Immature natural killer cell (primary cell): ENCODE results near the gene FOXO1. TPM values are rescaled to one million over a fixed set of nuclear protein-coding genes. Genes with fewer than 3 reads are reported as not detected.

Experiments used
- DNase-seq, 3 donors: peaks; one replicate each; pipeline ENCODE4 v3.0.0; 2022; ENCODE audit warnings: mixed read lengths in 1 of 3
- H3K27ac Mint-ChIP-seq, 6 donors: one replicate each; pipeline ENCODE4 v1.8.0; 2020; ENCODE audit warnings: mixed read lengths in 6 of 6, mild to moderate bottlenecking in 5 of 6, inconsistent platforms in 4 of 6, moderate library complexity in 3 of 6
- H3K27me3 Mint-ChIP-seq, 3 donors: one replicate each; pipeline ENCODE4 v1.8.0; 2020 to 2021; ENCODE audit warnings: low read depth in 3 of 3, mild to moderate bottlenecking in 3 of 3, mixed read lengths in 3 of 3, moderate library complexity in 3 of 3, inconsistent platforms in 1 of 3
- H3K36me3 Mint-ChIP-seq, 3 donors: one replicate each; pipeline ENCODE4 v1.8.0; 2020; ENCODE audit warnings: mixed read lengths in 3 of 3, inconsistent platforms in 2 of 3, mild to moderate bottlenecking in 2 of 3
- H3K4me1 Mint-ChIP-seq, 2 donors: one replicate each; pipeline ENCODE4 v1.8.0; 2020; ENCODE audit warnings: inconsistent platforms in 2 of 2, mild to moderate bottlenecking in 2 of 2, mixed read lengths in 2 of 2, moderate library complexity in 1 of 2
- H3K4me3 Mint-ChIP-seq, 5 donors: one replicate each; pipeline ENCODE4 v1.8.0; 2020; ENCODE audit warnings: mild to moderate bottlenecking in 5 of 5, mixed read lengths in 5 of 5, inconsistent platforms in 3 of 5, moderate library complexity in 3 of 5
- H3K9me3 Mint-ChIP-seq, 6 donors: one replicate each; pipeline ENCODE4 v1.8.0; 2020; ENCODE audit warnings: mild to moderate bottlenecking in 6 of 6, mixed read lengths in 6 of 6, inconsistent platforms in 4 of 6, moderate library complexity in 3 of 6
- polyA plus RNA-seq, 3 donors: library from polyadenylated mRNA; unstranded; fragments of 300-500 nt; fragmentation: Illumina TruSeq; gene quantifications; one replicate each; pipeline ENCODE4 v1.2.3, GENCODE V29; 2021

FOXO1 gene
- polyA plus RNA-seq, 3 donors from 2014 or later = 4.5 to 15.6 (median 12.5) TPM

DNA sequence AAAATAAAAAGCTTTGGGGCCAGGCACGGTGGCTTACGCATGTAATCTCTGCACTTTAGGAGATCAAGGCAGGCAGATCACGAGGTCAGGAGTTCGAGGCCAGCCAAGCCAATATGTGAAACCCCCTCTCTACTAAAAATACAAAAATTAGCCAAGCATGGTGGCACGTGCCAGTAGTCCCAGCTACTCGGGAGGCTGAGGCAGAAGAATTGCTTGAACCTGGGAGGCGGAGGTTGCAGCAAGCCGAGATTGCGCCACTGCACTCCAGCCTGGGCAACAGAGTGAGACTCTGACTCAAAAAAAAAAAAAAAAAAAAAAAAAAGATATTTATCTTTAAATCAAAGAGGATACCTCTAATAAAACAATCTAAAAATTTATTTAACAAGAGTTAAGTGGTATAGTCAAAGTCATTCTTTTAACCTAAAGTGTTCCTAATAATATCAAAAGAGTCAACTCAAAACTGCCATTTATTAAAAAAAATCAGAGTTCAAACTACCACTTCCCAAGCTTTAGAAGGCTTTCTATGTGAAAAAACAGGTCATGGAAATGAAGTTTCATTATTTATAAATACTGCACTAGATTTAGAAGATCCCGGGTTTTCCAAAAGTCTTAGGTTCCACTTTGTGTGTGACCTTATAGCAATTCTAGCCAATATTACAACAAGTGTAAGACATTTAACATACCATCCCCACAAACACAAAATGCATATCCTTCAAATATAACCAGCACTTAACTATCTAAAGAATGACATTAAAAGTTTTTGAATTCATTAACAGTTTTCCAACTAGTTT is 4.4 kb downstream of the FOXO1 start:
- peaks cover 10 to 17% (median 16%) of the 10 kb centered on the region in 3 donors for H3K27me3 Mint-ChIP-seq
- peaks cover 36% of the 10 kb centered on the region in 2 donors for H3K4me1 Mint-ChIP-seq
- H3K36me3 Mint-ChIP-seq = peaks cover 0 to 4% (median 0%) of the 10 kb centered on the region in 3 donors
- no peak for DNase-seq
- H3K9me3 Mint-ChIP-seq = no peaks in the 10 kb centered on the region
- H3K27ac Mint-ChIP-seq = peak overlapping the region in 4 of 6 donors; percentile 12 to 75 (median 22)
- peak overlapping the region in 4 of 5 donors; percentile 9 to 54 (median 38) for H3K4me3 Mint-ChIP-seq

DNA sequence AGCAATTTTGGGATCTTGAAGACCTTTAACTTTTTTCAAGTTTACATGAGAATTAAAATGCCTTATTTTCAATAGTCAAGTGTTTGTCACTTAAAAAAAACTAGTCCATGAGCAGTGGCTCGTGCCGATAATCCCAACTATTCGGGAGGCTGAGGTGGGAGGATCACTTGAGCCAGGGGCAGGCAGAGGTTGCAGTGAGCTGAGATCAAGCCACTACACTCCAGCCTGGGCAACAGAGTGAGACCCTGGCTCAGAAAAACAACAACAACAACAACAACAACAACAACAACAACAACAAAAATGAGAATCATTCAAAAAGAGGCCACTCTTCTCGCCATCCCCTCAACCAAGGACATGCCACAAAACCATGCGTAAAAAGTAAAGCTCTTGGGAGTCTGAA is 5.7 kb downstream of the FOXO1 start:
- H3K4me1 Mint-ChIP-seq = peaks cover 36 to 42% of the 10 kb centered on the region in 2 donors
- no peak overlapping the region for H3K27ac Mint-ChIP-seq
- no peaks in the 10 kb centered on the region for H3K9me3 Mint-ChIP-seq
- H3K4me3 Mint-ChIP-seq = no peak overlapping the region
- H3K36me3 Mint-ChIP-seq = peaks cover 0 to 4% (median 0%) of the 10 kb centered on the region in 3 donors
- H3K27me3 Mint-ChIP-seq = peaks cover 7 to 15% (median 15%) of the 10 kb centered on the region in 3 donors
- DNase-seq = no peak

DNA sequence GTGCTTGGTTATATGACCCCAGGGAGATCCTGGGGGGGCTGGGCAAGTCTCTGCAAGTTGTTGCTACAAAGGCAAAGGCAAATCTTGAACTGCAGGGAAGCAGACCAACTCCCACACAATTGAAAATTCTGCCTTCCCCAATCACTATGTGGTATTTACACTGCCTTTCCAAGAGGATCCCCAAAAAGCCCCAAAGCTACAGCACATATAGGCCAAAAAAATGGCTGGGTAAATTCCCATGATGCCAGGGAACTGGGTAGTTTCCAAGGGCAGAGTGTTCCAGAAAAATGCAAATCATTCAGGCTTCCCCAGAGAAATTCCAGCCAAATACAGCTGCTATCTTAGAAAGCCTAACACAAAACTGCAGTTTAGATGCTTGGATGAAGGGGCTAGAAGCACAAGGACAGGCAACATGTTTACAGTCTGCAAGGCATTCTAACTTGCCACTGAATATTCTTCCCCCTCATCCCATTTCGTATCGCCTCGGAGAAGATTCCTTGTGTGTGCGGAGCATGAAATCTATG is 6.2 kb downstream of the FOXO1 start:
- H3K27ac Mint-ChIP-seq = no peak overlapping the region
- H3K27me3 Mint-ChIP-seq = peaks cover 7 to 11% (median 11%) of the 10 kb centered on the region in 3 donors
- H3K36me3 Mint-ChIP-seq = peaks cover 0 to 4% (median 0%) of the 10 kb centered on the region in 3 donors
- DNase-seq = no peak
- peaks cover 37 to 45% of the 10 kb centered on the region in 2 donors for H3K4me1 Mint-ChIP-seq
- H3K4me3 Mint-ChIP-seq = no peak overlapping the region
- no peaks in the 10 kb centered on the region for H3K9me3 Mint-ChIP-seq

DNA sequence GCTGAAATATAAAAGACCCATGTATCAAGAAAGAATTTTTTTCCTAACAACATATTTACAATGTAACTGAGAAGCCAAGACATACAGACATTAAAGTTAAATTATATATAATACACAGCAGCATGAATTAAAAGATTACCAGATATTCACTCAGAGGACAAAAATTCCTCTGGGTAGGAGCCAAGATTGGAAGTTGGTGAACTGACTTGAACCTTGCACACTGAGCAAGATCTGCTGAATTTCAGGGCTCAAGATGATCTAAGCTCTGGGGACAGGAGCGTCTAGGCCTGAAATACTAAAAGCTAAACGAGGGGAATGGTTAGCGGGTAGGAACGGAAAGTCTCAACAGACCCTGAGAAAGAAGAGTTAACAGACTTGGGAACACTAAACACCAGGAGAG is 8.5 kb downstream of the FOXO1 start:
- Mint-ChIP-seq H3K36me3 (peaks cover 0 to 4% (median 0%) of the 10 kb centered on the region in 3 donors), H3K4me3 (no peak overlapping the region), H3K27me3 (peaks cover 3 to 4% (median 3%) of the 10 kb centered on the region in 3 donors), H3K4me1 (peaks cover 42 to 56% of the 10 kb centered on the region in 2 donors), H3K9me3 (no peaks in the 10 kb centered on the region), H3K27ac (no peak overlapping the region)
- DNase-seq = no peak

DNA sequence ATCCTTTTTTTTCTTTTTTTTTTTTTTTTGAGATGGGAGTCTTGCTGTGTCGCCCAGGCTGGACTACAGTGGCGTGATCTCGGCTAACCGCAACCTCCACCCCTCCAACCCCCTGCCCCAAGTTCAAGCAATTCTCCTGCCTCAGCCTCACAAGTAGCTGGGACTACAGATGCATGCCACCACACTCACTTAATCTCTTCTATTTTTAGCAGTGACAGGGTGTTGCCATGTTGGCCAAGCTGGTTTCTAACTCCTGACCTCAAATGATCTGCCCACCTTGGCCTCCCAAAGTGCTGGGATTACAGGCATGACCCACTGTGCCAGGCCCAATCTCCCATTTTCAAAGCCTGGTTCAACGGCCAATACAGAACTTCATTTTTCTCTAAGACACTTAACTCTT is 9.1 kb downstream of the FOXO1 start:
- no peaks in the 10 kb centered on the region for H3K9me3 Mint-ChIP-seq
- no peak overlapping the region for H3K4me3 Mint-ChIP-seq
- peaks cover 0 to 4% (median 0%) of the 10 kb centered on the region in 3 donors for H3K36me3 Mint-ChIP-seq
- no peak for DNase-seq
- peaks cover 3 to 4% (median 3%) of the 10 kb centered on the region in 3 donors for H3K27me3 Mint-ChIP-seq
- no peak overlapping the region for H3K27ac Mint-ChIP-seq
- peaks cover 42 to 56% of the 10 kb centered on the region in 2 donors for H3K4me1 Mint-ChIP-seq

DNA sequence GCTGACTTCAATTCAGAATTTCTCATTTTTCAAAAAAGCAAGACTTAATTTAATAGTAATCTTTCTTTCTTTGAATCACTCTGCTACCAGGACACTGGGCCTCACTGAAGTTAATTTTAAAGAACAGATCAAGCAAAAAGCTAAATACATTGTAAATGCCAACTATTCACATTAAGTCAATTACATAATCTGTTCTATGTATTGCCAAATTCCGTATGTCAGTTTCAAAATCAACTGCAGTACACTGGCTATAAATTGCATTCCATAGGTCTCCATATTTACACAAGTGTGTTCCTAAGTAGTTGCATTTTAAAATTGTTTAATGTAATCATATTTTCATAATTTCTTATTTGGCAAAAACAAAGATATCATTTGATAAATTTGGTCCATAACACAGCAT is 10.1 kb downstream of the FOXO1 start:
- no peak overlapping the region for H3K4me3 Mint-ChIP-seq
- peaks cover 47 to 63% of the 10 kb centered on the region in 2 donors for H3K4me1 Mint-ChIP-seq

DNA sequence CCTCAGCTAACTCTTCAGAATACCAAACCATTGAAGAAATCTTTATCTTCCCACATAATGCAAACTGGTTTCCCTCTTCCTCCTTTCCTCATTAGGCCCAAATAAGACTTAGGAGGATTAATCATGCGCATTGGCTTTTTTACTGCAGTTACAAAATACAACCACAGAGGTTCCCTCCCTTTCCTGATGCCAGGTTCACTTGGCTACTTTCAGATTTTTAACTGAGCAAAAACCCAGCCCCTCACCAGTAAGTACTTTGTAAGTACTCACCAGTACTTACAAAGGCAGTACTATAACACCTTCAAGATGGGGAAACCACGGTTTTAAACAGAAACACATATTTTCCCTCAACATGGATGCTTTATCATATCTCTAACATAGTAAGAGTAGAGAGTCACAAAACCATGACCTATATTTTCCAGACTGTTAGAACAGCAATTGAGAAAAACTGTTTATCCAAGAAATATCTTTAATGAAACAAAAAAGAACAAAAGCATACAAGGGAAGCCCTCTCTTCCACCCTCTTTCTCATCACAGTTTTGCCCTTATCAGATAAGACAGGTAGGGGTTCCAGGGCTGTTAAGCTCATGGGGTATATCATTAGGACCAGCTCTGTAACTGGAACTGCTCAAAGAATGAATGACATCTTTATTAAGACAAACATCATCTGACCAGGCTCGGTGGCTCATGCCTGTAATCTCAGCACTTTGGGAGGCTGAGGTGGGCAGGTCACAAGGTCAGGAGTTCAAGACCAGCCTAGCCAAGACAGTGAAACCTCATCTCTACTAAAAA is 12.7 kb downstream of the FOXO1 start:
- Mint-ChIP-seq H3K27me3 (peaks cover under 1 to 5% (median 3%) of the 10 kb centered on the region in 3 donors), H3K4me1 (peaks cover 64 to 87% of the 10 kb centered on the region in 2 donors), H3K36me3 (peaks cover 0 to 4% (median 0%) of the 10 kb centered on the region in 3 donors), H3K27ac (peak overlapping the region; percentile 51 to 88 (median 74)), H3K4me3 (peak overlapping the region; percentile 34 to 76 (median 46)), H3K9me3 (no peaks in the 10 kb centered on the region)
- DNase-seq = peak in 2 of 3 donors; percentile 21 to 22

More for the DNA sequence above, 10.1 kb downstream of the FOXO1 start:
- H3K27ac Mint-ChIP-seq = no peak overlapping the region
- H3K27me3 Mint-ChIP-seq = peaks cover 3% of the 10 kb centered on the region in 3 donors
- H3K9me3 Mint-ChIP-seq = no peaks in the 10 kb centered on the region
- H3K36me3 Mint-ChIP-seq = peaks cover 0 to 4% (median 0%) of the 10 kb centered on the region in 3 donors
- no peak for DNase-seq

DNA sequence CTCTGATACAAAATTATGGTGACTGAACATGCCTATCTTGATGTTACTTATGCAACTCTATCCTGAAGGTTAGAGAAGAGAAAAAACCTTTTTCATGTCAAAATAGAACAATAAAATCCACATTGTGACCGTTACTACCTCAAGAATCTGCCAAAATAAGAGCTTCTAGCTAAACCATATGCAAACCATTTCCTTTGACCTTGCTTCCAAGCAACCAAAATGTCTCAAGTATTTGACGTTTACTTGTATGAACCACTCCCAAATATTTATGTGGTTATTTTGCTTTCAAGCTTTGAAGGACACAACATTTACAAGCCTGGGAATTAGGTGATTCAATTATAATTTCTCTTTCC is 13.9 kb downstream of the FOXO1 start:
- peak overlapping the region in 1 of 5 donors; percentile 16 for H3K4me3 Mint-ChIP-seq
- H3K27me3 Mint-ChIP-seq = peaks cover 0 to 5% (median 3%) of the 10 kb centered on the region in 3 donors
- no peaks in the 10 kb centered on the region for H3K36me3 Mint-ChIP-seq
- H3K4me1 Mint-ChIP-seq = peaks cover 64 to 87% of the 10 kb centered on the region in 2 donors
- H3K9me3 Mint-ChIP-seq = no peaks in the 10 kb centered on the region
- no peak for DNase-seq
- peak overlapping the region in 3 of 6 donors; percentile 6 to 88 (median 26) for H3K27ac Mint-ChIP-seq

DNA sequence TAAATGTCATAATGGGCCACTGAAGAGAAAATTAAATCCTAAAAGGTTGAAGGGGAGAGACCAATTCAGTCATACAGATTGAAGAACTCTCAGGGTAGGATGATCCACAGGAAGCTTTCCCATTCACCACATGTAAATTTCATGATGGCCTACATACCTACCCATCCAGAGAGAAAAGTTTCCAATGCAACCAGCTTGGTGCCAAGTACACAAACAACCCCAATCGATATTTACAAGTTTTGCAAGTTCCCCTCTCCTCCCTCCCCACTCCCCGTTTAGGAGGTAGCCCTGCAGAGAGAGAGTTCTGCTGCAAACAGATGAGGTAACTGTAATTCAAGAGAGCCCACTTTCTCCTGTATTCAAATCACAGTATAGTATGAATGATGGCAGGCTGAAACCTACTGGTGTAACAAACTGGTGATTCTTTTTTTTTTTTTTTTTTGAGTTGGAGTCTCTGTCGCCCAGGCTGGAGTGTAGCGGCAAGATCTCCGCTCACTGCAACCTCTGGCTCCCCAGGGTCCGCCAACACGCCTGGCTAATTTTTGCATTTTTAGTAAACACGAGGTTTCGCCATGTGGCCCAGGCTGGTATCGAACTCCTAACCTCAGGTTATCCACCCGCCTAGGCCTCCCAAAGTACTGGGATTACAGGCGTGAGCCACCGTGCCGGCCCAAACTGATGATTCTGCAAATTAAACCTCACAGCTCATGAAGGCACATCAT is 14.4 kb downstream of the FOXO1 start:
- Mint-ChIP-seq H3K27ac (peak overlapping the region in 2 of 6 donors; percentile 26 to 88), H3K36me3 (no peaks in the 10 kb centered on the region), H3K27me3 (peaks cover 0 to 3% (median 3%) of the 10 kb centered on the region in 3 donors), H3K4me3 (peak overlapping the region in 2 of 5 donors; percentile 1 to 16), H3K4me1 (peaks cover 66 to 88% of the 10 kb centered on the region in 2 donors), H3K9me3 (no peaks in the 10 kb centered on the region)
- DNase-seq = no peak

DNA sequence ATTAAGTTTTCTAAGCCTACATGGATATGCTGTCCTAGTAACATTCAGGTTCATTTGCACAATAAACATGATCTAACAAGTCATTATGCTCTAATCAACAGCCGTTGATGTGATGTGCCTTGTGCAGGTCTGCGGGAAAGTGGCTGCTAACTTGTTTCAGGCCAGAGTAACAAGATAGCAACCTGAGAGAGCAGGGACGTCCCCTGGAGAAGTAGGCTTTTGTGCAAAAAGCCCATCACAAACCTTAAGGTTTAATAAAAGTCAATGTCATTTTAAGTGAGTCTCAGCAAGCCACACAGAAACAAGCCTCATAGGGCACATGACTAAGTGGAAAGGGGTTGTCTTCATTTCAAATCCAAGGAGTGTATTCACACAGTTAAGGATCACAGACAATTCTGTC is 17.6 kb downstream of the FOXO1 start:
- no peak overlapping the region for H3K4me3 Mint-ChIP-seq
- H3K4me1 Mint-ChIP-seq = peaks cover 68 to 89% of the 10 kb centered on the region in 2 donors
- H3K27me3 Mint-ChIP-seq = peaks cover 0 to 3% (median 3%) of the 10 kb centered on the region in 3 donors
- no peak for DNase-seq
- H3K27ac Mint-ChIP-seq = no peak overlapping the region
- H3K9me3 Mint-ChIP-seq = no peaks in the 10 kb centered on the region
- peaks cover 0 to 3% (median 0%) of the 10 kb centered on the region in 3 donors for H3K36me3 Mint-ChIP-seq

DNA sequence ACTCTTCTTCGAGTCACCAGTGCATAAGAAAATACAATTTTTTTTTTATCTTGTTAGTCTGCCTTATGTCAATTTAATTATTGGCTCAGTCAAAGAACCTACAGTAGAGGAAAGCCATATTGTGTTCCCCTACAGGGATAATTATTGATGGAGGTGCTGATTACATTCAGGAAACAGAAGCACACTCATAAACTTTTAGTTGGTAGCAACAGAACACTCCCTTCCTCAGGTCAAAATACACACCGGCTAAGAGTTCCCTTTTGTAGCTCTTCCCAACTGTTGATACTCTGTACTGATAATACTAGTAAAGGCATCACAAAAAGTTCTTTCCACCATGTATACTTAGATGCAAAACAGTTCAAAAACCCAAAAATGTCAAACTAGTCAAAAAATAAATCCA is 18.4 kb downstream of the FOXO1 start:
- Mint-ChIP-seq H3K36me3 (peaks cover 0 to 3% (median 0%) of the 10 kb centered on the region in 3 donors), H3K27ac (no peak overlapping the region), H3K9me3 (no peaks in the 10 kb centered on the region), H3K4me1 (peaks cover 60 to 81% of the 10 kb centered on the region in 2 donors), H3K4me3 (no peak overlapping the region), H3K27me3 (peaks cover 0 to 3% (median 2%) of the 10 kb centered on the region in 3 donors)
- no peak for DNase-seq

DNA sequence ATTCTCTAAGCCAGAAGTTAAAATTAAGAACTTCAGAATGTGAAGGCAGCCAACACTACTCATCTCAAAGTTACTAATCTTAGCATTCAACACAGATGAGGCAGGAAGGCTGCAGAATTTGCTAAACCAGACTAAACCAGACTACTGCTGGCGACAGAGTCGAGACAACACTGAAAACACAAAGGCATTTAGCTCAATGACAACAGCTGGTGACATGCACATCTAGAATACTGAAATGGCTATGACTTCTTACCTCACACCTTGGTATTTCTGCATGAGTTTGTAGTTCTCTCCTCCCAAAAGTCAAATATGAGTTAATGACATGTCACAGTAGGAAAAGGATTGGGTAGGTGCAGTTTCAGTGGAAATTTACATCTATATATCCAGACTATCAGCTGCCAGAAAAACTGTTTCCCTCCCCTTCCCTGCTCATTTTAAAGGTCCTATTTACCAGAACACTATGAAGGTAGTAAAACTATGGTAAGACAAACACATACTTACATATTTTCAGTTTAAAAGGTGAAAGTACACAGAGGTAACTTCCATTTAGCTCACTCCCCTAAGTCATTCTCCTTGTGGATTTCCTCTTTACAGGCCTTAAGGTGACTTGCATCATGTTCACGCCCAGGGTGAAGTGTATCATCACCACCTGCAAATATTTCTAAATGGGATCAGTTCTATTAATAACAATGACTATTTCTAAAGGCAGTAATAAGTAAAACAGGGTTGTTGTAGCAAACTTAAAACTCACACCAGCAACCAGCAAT is 21.4 kb downstream of the FOXO1 start:
- Mint-ChIP-seq H3K4me3 (no peak overlapping the region), H3K27me3 (peaks cover 0 to 2% (median 0%) of the 10 kb centered on the region in 3 donors), H3K4me1 (peaks cover 54 to 74% of the 10 kb centered on the region in 2 donors), H3K9me3 (no peaks in the 10 kb centered on the region), H3K27ac (no peak overlapping the region), H3K36me3 (peaks cover 0 to 3% (median 0%) of the 10 kb centered on the region in 3 donors)
- no peak for DNase-seq
